GM12878 (cell line): Measurements from ENCODE around the gene RAD51B. TPM values are rescaled to one million over a fixed set of nuclear protein-coding genes. Genes with fewer than 3 reads are reported as not detected.

Source experiments
- ATAC-seq: fragments of 200-7000 bp; cut with Tn5 transposase; 3 replicates; pipeline ENCODE4 v1.9.1; 2020; ENCODE audit warnings: mild to moderate bottlenecking, moderate library complexity
- BruUV-seq: library from RNA; stranded (reverse); fragments of 400-500 nt; replicated peaks from 2 replicates; lab custom pipeline; 2021; lab: Mats Ljungman, UMichigan
- CTCF ChIA-PET: fragments of 300-600 bp; sonication (Branson Sonifier 250); formaldehyde crosslinking; extraction: SDS; loops from one replicate; lab custom pipeline; 2021; ENCODE audit warnings: inconsistent platforms; lab: Yijun Ruan, JAX
- POLR2A ChIA-PET: fragments of 350-600 bp; formaldehyde crosslinking; extraction: SDS; loops from one replicate; lab custom pipeline; 2021; ENCODE audit warnings: inconsistent platforms; lab: Charles Lee
- RAD21 ChIA-PET: fragments of 300-600 bp; sonication (Branson Sonifier 250); formaldehyde crosslinking; loops from one replicate; lab custom pipeline; 2023; ENCODE audit warnings: antibody characterized with exemption; ENCODE audit not compliant: unreplicated experiment; lab: Charles Lee
- SMC1A ChIA-PET: fragments of 300-600 bp; sonication (Branson Sonifier 250); formaldehyde crosslinking; loops from one replicate; lab custom pipeline; 2023; ENCODE audit not compliant: unreplicated experiment, uncharacterized antibody; lab: Charles Lee
- DNase-seq: peaks from one replicate; pipeline ENCODE4 v3.0.0-alpha.2; 2011; ENCODE audit warnings: low read depth, low spot score
- FAIRE-seq: peaks from 3 replicates; lab custom pipeline; 2011; peaks lifted over from hg19 to GRCh38; lab: Jason Lieb, UNC
- H2AFZ ChIP-seq: 2 replicates; pipeline ENCODE4 v1.6.0; 2011; ENCODE audit warnings: low read depth, low read length, control low read depth; ENCODE audit not compliant: control insufficient read depth
- H3K27ac ChIP-seq: 2 replicates; pipeline ENCODE4 v1.5.1; 2011; ENCODE audit warnings: control low read depth; ENCODE audit not compliant: control insufficient read depth, insufficient read depth
- H3K27me3 ChIP-seq, 2 experiments: replicated peaks in 1 of 2; 2 replicates each; pipeline versions ENCODE4 v1.6.0 to v1.6.1; 2011; ENCODE audit warnings: low read length in 1 of 2; ENCODE audit not compliant: control insufficient read depth in 2 of 2, insufficient read depth in 2 of 2
- H3K36me3 ChIP-seq, 2 experiments: 2 replicates each; pipeline ENCODE4 v1.5.1; 2011; ENCODE audit warnings: low read length in 1 of 2; ENCODE audit not compliant: control insufficient read depth in 2 of 2, insufficient read depth in 2 of 2
- H3K4me1 ChIP-seq: 2 replicates; pipeline ENCODE4 v1.6.1; 2011; ENCODE audit warnings: mild to moderate bottlenecking, low read length, moderate library complexity, mixed read lengths; ENCODE audit not compliant: control insufficient read depth, insufficient read depth
- H3K4me2 ChIP-seq: 2 replicates; pipeline ENCODE4 v1.6.0; 2011; ENCODE audit warnings: control low read depth; ENCODE audit not compliant: control insufficient read depth, insufficient read depth
- H3K4me3 ChIP-seq: fragments of 200-600 bp; sonication (generic); 2 replicates; pipeline ENCODE4 v1.5.1; 2016
- H3K79me2 ChIP-seq: 2 replicates; pipeline ENCODE4 v1.6.0; 2011; ENCODE audit warnings: low read length; ENCODE audit not compliant: control insufficient read depth, insufficient read depth
- H3K9ac ChIP-seq: 2 replicates; pipeline ENCODE4 v1.8.0; 2011; ENCODE audit warnings: low read length, control low read depth, mixed read lengths; ENCODE audit not compliant: control insufficient read depth, insufficient read depth
- H3K9me3 ChIP-seq: replicated peaks from 3 replicates; pipeline ENCODE4 v1.5.1; 2011; ENCODE audit warnings: mild to moderate bottlenecking, low read length; ENCODE audit not compliant: control insufficient read depth, insufficient read depth
- H4K20me1 ChIP-seq: 2 replicates; pipeline ENCODE4 v1.6.0; 2011; ENCODE audit not compliant: control insufficient read depth, insufficient read depth
- CBFB ChIP-seq: IDR thresholded peaks from 2 replicates; pipeline ENCODE4 v1.6.1; 2016; ENCODE audit warnings: antibody characterized with exemption, low read depth
- CTCF ChIP-seq, 3 experiments: IDR thresholded peaks in 2 of 3; conservative IDR thresholded peaks in 1 of 3; 2 replicates each; pipeline ENCODE4 v1.5.1; 2011; ENCODE audit warnings: low read depth in 3 of 3, low read length in 3 of 3, mild to moderate bottlenecking in 3 of 3, control low read depth in 2 of 3, moderate library complexity in 2 of 3, inconsistent platforms in 1 of 3, mixed read lengths in 1 of 3; ENCODE audit not compliant: control insufficient read depth in 2 of 3, insufficient read depth in 1 of 3; ENCODE audit errors: extremely low read depth in 1 of 3
- IRF4 ChIP-seq: IDR thresholded peaks from 2 replicates; pipeline ENCODE4 v1.6.1; 2011; ENCODE audit warnings: low read depth, low read length
- KDM1A ChIP-seq: fragments of 200-600 bp; sonication (generic); IDR thresholded peaks from 2 replicates; pipeline ENCODE4 v1.6.1; 2016; ENCODE audit warnings: borderline replicate concordance
- MAX ChIP-seq: IDR thresholded peaks from 2 replicates; pipeline ENCODE4 v1.6.1; 2012; ENCODE audit warnings: low read depth, low read length, improper control_type of control experiment
- MTA3 ChIP-seq: IDR thresholded peaks from 2 replicates; pipeline ENCODE4 v1.6.1; 2012; ENCODE audit warnings: low read length, inconsistent platforms, borderline replicate concordance
- NR2C2 ChIP-seq: IDR thresholded peaks from 2 replicates; pipeline ENCODE4 v1.6.1; 2011; ENCODE audit warnings: borderline replicate concordance, low read depth; ENCODE audit not compliant: control insufficient read depth, insufficient read length
- POLR2A ChIP-seq: IDR thresholded peaks from 2 replicates; pipeline ENCODE4 v1.6.1; 2011; ENCODE audit warnings: low read depth, mild to moderate bottlenecking, low read length
- POLR2AphosphoS5 ChIP-seq: IDR thresholded peaks from 2 replicates; pipeline ENCODE4 v1.6.1; 2011; ENCODE audit warnings: mild to moderate bottlenecking, low read length, inconsistent platforms
- SKIL ChIP-seq: fragments of 450-650 bp; IDR thresholded peaks from 2 replicates; pipeline ENCODE4 v1.6.1; 2017; ENCODE audit warnings: mild to moderate bottlenecking, low read depth, inconsistent platforms; ENCODE audit not compliant: poor library complexity, severe bottlenecking
- SREBF1 ChIP-seq: IDR thresholded peaks from 2 replicates; pipeline ENCODE4 v1.6.1; 2012; ENCODE audit warnings: mild to moderate bottlenecking, low read length
- ZBED1 ChIP-seq: IDR thresholded peaks from 2 replicates; pipeline ENCODE4 v1.6.1; 2016; ENCODE audit warnings: borderline replicate concordance
- ZBTB4 ChIP-seq: fragments of 450-650 bp; formaldehyde crosslinking; IDR thresholded peaks from 2 replicates; pipeline ENCODE4 v1.4.0; 2022; ENCODE audit warnings: mild to moderate bottlenecking, moderate library complexity
- ZNF384 ChIP-seq: IDR thresholded peaks from 2 replicates; pipeline ENCODE4 v1.6.1; 2012; ENCODE audit warnings: low read depth, mild to moderate bottlenecking, low read length, improper control_type of control experiment, borderline replicate concordance
- ZZZ3 ChIP-seq: IDR thresholded peaks from 2 replicates; pipeline ENCODE4 v1.6.1; 2011; ENCODE audit warnings: low read depth; ENCODE audit not compliant: control insufficient read depth, insufficient read length
- WGBS: methylation state at CpG from one replicate; pipeline ENCODE4 v1.1.6; 2016; ENCODE audit warnings: low lambda C conversion rate; ENCODE audit not compliant: insufficient replicate concordance, insufficient coverage; ENCODE audit errors: missing lambda C conversion rate; 5-methylcytosine and 5-hydroxymethylcytosine counted together
- in situ Hi-C: fragments of 300-500 bp; cut with MboI; formaldehyde crosslinking; loops from 9 replicates; pipeline ENCODE4 v1.14.3; 2018; ENCODE audit warnings: mixed read lengths
- intact Hi-C: fragments of 100-400 bp; cut with micrococcal nuclease; formaldehyde crosslinking; loops from one replicate; pipeline ENCODE4 v1.14.2; 2022; ENCODE audit not compliant: unreplicated experiment
- polyA plus RNA-seq, 11 experiments: library from polyadenylated mRNA; depleted of rRNA in 4 of 11; unstranded in 6 of 11; stranded (reverse) in 5 of 11; fragments of >200 nt; fragmentation: Nextera tagmentation in 4 of 11; fragmentation: Illumina TruSeq in 1 of 11; extraction: Ambion mirVana in 4 of 11; extraction: Trizol in 1 of 11; gene quantifications; 1 replicate in 1 of 11; 2 replicates in 10 of 11; pipeline versions ENCODE4 v1.2.1 to v1.2.3, GENCODE V29; 2011 to 2016; ENCODE audit warnings: inconsistent platforms in 2 of 11, missing spikeins in 2 of 11, low read depth in 1 of 11
- total RNA-seq, 4 experiments: library from RNA; depleted of rRNA in 3 of 4; stranded (reverse); fragments of >200 nt in 3 of 4; fragmentation: Illumina TruSeq in 1 of 4; extraction: Trizol in 1 of 4; gene quantifications; 2 replicates each; pipeline versions ENCODE4 v1.2.1 to v1.2.3, GENCODE V29; 2013 to 2021

RAD51B gene
- total and polyA plus RNA-seq, 10 of the 15 experiments (the other 5 are each of a cell fraction or from before 2014, with no cell fraction given) = 9.8 to 26.8 (median 21.3) TPM

GRCh38 chr14:68312884-68313610 is 493.5 kb downstream of the RAD51B start:
- peak; percentile 89 for ATAC-seq
- in situ Hi-C loops (no loop called here), intact Hi-C loops (loop anchor here (2.0 kb wide), 5 partner anchors 24 to 90 kb away; no protein-coding TSS in a partner anchor)
- Histone ChIP-seq H3K9me3 (no peaks in the 10 kb centered on the region), H3K9ac (peak overlapping the region; percentile 67), H3K79me2 (no peaks in the 10 kb centered on the region), H3K4me3 (no peak overlapping the region; the same call in 1 of the 2 replicates), H3K36me3 (no peaks in the 10 kb centered on the region), H4K20me1 (no peaks in the 10 kb centered on the region), H3K27ac (peak overlapping the region; percentile 91), H3K4me2 (peak overlapping the region; percentile 45), H3K27me3 (no peaks in the 10 kb centered on the region), H3K4me1 (peaks cover 64% of the 10 kb centered on the region), H2AFZ (no peak overlapping the region; the same call in 1 of the 2 replicates)
- TSS peak; percentile 62 for BruUV-seq
- peak; percentile 49 for FAIRE-seq
- ChIA-PET POLR2A (interaction anchor here (0.6 to 4.3 kb wide), 23 partner anchors 9 to 478 kb away, joined by 3 to 25 read pairs (median 4); no protein-coding TSS in a partner anchor), RAD21 (interaction anchor here (0.6 to 13.1 kb wide), 32 partner anchors 7 to 506 kb away, joined by 3 to 197 read pairs (median 6); no protein-coding TSS in a partner anchor), SMC1A (interaction anchor here (0.7 to 12.5 kb wide), 42 partner anchors 8 to 508 kb away, joined by 3 to 151 read pairs (median 8); no protein-coding TSS in a partner anchor), CTCF (interaction anchor here (0.6 to 3.6 kb wide), 25 partner anchors 8 to 478 kb away, joined by 3 to 23 read pairs (median 4); no protein-coding TSS in a partner anchor)
- peak; percentile 99 for DNase-seq
- 10% methylated on average over 9 of the region's 9 CpGs for WGBS
- TF ChIP-seq ZBED1 (peak; percentile 97), NR2C2 (no peak), ZNF384 (no peak), CBFB (peak; percentile 89; the same call in 1 of the 2 replicates), SREBF1 (no peak; the same call in 1 of the 2 replicates), MAX (no peak), ZBTB4 (CRISPR knock-in tag) (no peak), KDM1A (no peak), CTCF (IDR thresholded peaks at IDR 0.05 in 2 of 3, conservative IDR thresholded peaks at IDR 0.05 in 1 of 3; ENCODE audit: control insufficient read depth in 2 of 3, extremely low read depth in 1 of 3, insufficient read depth in 1 of 3, low read depth in 3 of 3, low read length in 3 of 3) (no peak), POLR2AphosphoS5 (peak; percentile 62), MTA3 (peak; percentile 80; the same call in 1 of the 2 replicates), IRF4 (peak; percentile 90), SKIL (peak; percentile 96), POLR2A (peak; percentile 49; the same call in 1 of the 2 replicates), ZZZ3 (no peak)
